Ammon's horn (tissue), 1 donor: Measurements from ENCODE around the gene DHX35.

Source experiments
- DNase-seq: peaks from one replicate; pipeline ENCODE4 v3.0.0-alpha.2; 2016; ENCODE audit warnings: low spot score

DHX35 gene

DNA sequence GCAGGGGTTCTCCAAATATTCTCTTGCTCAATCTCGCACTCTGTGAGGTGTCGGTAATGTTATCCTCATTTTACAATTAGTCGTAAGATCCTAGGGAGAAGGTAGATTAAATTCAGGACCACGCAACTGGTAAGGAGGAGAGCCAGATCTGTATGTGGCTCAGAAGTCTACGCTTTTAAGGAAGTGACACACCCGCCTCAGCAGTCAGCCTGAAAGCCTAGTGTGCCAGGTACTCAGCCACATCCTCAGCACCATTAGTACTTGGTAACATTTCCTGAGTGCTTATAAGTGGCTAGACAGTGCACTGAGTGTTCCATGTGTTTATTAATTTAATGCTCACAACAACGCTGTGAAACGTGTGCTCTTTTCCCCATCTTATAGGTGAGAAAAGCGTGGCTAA is 63.7 kb downstream of the DHX35 start:
- DNase-seq, result no peak

DNA sequence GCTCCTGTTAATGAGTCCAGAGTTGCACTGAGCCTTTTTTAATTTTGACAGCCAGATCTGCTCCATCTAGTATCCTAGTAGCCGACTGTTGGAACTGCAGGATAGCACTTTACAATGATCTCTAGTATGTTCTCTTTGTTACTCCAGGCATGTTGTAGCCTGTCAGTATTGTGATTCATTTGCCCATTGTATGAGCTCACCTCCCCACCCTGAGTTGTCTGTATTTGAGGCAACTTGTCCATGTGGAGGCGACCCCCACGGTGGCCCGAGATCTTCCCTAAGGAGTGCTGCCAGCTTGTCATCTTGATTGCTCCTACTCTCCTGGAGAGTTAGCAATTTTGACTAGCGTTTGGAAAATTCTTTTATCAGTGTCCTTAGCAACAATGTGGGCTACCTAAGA is 67.2 kb downstream of the DHX35 start:
- DNase-seq, result no peak

DNA sequence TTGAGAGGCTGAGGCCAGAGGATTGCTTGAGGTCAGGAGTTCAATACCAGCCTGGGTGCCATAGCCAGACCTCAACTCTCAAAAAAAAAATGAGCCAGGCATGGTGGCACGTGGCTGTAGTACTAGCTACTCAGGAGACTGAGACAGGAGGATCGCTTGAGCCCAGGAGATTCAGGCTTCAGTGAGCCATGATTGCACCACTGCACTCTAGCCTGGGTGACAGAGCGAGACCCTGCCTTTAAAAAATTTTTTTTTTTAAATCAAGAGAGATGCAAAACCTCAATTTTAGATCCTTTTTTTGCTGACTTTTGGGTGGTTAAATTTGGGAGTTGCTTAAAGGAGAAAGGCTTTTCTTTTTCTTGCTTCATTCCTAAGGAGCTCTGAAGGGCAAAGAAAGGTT is 70.9 kb downstream of the DHX35 start:
- DNase-seq, result no peak

- DNase-seq, result no peak
Measured at GRCh38 chr20:39036011-39036410, 73.9 kb downstream of the DHX35 start.

GRCh38 chr20:39036851-39037250 is 74.7 kb downstream of the DHX35 start:
- no peak for DNase-seq

DNA sequence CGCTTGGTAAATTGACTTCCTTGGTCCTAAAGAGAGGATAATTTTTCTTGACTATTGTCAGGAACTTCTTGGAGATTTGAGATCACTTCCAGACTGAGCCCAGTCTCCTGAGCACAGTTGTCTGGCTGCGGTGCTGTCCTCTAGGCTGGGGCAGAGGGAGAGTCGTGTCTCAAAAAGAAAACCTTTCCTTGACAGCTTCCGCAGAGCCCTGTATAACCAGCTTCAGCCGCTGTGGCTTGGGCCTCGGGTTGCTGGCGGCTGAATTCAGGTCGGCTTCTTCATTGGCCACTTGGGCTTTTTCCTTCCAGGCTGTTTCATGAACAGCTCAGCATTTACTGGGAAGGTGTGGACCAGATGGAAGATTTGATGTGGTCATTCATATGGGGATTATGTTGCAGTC is 75.9 kb downstream of the DHX35 start:
- no peak for DNase-seq

- DNase-seq, result no peak
Measured at GRCh38 chr20:39038495-39038894, 76.4 kb downstream of the DHX35 start.

DNA sequence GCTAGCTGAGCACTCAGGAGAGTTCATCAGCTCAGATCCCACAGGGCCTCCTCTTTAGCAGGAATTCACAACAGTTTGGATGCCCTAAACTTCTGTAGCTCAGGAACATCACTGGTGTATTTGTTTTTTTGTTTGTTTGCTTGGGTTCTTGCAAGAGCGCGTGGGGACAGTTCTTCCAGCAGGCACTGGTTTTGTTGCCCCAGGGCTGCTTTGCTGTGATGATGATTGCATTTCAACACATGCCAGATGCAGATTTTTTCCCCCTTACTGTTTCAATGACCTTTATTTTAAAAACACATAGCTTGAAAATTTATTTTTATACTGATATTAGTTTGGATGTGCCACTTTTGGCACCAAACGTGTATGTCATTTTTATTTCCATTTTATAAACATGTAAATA is 77.1 kb downstream of the DHX35 start:
- no peak for DNase-seq

DNA sequence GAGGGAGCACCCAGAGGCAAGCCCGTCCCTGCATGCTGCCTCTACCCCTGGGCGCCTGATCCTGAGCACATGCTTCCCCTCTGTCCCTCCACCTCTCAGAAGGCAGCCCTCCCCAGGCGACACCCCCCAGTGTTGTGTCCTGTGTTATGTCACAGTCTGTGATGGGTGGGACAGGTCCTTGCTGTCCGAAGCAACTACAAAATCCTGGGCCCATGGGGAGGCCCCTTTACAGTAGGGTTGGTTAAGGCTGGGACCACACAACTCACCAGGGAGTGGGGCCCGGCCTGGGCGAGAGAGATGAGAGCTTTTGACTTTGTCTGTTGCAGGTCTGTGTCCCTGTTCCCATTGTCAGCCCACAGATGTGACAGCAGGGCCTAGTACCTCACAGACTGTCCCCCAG is 78.0 kb downstream of the DHX35 start:
- DNase-seq, result no peak

DNA sequence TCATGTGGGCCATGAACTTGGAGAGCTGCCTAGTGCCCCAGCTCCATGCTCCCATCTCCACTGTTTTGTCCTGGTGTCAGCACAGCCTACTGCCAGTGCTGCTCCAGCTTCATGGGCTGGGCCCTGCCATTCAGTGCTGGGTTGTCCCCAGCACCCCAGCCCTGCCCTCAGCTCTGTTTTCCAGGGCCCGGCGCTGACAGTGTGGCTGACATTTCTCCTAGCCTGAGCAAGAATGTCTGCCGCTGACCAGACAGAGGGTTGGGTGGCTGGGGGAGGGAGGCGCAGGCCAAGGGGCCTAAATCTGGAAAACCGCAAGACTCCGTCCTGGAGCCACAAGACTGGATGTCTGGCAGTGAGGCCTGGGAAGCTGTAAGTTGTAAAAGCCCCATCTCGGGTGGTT is 78.9 kb downstream of the DHX35 start:
- DNase-seq, result no peak

GRCh38 chr20:39042279-39043150 is 80.4 kb downstream of the DHX35 start:
- no peak for DNase-seq

DNA sequence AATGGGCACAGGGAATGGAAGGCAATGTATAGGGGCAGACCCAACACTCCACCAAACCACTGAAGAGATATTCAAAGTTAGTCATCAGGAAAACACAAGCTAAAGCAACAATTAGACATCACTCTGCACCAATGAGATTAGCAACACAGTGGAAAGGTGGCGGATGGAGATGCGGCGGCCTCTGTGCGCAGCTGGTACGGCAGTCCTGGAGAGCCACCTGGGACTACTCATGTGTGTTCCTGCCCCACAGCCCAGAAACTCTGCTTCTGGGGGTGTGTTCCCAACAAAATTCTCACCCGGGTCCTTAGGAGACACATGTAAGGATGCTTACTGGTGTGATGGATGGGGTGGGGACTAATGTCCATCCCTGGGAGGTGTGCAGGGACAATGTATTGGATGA is 82.4 kb downstream of the DHX35 start:
- no peak for DNase-seq

DNA sequence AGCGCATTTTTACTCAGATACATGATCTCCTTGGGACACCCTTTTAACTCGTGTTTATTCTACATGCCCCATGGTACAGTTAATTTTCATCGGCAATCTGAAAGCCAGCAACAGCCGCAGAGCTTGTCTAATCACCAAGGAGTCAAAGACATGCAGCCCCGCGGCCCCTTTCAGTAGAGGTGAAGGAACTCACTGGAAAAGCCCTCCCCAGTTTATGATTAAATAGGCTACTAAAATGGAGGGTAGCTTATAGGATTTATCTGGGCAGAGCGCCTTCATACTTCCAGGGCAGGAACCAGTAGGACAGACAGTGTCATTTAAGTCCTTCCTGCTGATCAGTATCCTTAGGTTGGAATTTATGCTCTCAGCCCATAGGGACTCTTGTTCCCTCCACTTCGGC is 83.5 kb downstream of the DHX35 start:
- DNase-seq, result no peak

DNA sequence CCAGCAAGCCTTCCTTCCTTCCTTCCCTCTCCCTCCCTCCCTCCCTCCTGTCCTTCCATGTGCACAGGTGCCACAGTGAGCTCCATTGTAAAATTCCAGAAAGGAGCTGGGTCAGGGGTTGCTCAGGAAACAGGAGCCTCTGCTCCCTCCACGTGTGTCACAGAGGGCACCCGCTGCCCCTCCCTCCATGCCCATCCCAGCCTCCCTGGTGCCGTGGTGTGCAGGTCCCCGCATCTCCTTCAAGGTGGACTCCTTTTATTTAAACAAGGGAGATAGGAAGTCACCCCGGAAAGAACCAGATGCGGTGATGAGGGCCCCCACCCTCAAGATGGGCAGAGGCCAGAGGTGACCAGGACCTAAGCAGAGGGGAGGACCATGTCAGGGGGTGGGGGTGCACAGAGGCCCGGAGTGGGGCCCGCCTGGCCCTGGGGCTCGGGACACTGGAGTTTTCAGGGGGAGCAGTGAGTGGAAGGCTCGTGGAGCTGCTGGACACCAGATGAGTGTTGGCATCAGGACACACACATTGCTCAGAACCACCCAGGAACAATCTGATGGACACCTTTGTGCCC is 85.4 kb downstream of the DHX35 start:
- no peak for DNase-seq

GRCh38 chr20:39048000-39048696 is 86.0 kb downstream of the DHX35 start:
- DNase-seq, result peak; percentile 91

GRCh38 chr20:39049148-39049547 is 87.0 kb downstream of the DHX35 start:
- no peak for DNase-seq

- DNase-seq, result peak; percentile 80
Measured at GRCh38 chr20:39049684-39050554, 87.8 kb downstream of the DHX35 start.

DNA sequence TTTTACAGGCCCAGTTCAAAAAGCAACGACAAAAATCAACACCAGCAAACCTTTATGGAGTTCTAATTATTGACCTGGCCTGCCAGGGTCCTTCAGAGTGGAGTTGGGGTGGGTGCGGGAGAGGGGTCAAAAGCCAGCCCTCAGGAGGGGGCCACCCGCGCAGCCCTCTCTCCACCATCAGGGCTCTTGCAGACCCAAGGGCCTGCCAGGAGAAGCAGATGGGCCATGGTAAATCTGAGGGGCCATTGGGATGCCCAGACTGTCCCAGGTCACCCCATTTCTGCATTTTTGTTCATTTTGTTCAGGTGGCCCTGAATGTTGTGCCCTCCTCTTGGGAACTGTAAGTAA is 88.4 kb downstream of the DHX35 start:
- DNase-seq, result no peak

DNA sequence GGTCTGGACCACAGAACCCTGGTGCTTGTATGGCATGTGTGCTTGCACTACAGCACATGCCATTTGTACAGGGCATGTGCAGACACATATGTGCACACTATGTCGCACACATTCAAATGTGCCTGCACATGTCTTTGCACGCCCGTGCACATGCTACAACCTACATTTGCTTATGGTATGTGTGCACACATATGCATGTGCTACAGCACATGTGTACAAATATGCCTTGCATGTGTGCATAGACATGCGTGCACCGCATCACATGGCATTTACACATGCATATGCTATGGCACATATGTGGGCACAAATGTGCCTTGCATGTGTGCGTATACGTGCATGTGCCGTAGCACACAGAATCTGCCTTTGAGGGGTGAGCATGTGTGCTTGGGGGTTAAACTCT is 90.5 kb downstream of the DHX35 start:
- DNase-seq, result no peak

- no peak for DNase-seq
Measured at GRCh38 chr20:39057143-39057542, 95.0 kb downstream of the DHX35 start.

DNA sequence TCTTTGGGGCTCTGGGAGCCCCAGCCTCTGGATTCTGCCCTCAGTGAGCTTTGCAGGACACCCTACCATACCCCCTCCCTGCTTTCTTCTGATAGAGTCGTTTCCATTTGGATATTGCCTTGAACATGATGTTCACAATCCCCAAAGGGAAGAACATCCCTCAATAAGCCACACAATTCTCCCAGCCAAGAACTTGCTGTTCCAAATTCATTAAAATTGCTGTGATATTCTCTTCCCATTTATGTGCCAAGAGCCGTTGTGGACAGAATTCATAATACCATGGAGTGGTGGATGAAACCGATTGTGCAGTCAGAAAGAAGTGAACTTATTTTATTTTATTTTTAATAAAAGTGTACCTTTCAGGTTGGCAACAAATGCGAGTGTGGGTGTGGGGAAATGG is 95.8 kb downstream of the DHX35 start:
- peak; percentile 65 for DNase-seq

GRCh38 chr20:39059036-39059435 is 96.9 kb downstream of the DHX35 start:
- no peak for DNase-seq
